Dendritic cell treated with granulocyte-macrophage colony-stimulating factor and Interleukin-4, amounts not matched to agents 40 ng/mL and 50 ng/mL, for 4 days (primary cell): ENCODE results near the gene SIAH1.
"Not testable (repeated sequence)": the region's sequence is repeated elsewhere in the genome, so short reads cannot be mapped to it uniquely, and the experiment has no call there.

Source experiments
- H3K27ac Mint-ChIP-seq: one replicate; pipeline ENCODE4 v1.8.0; 2022; ENCODE audit warnings: mild to moderate bottlenecking, mixed read lengths
- H3K27me3 Mint-ChIP-seq: one replicate; pipeline ENCODE4 v1.8.0; 2022; ENCODE audit warnings: mild to moderate bottlenecking, mixed read lengths
- H3K36me3 Mint-ChIP-seq: one replicate; pipeline ENCODE4 v1.8.0; 2022; ENCODE audit warnings: low read depth, mixed read lengths
- H3K4me1 Mint-ChIP-seq: one replicate; pipeline ENCODE4 v1.8.0; 2022; ENCODE audit warnings: low read depth, mixed read lengths
- H3K4me3 Mint-ChIP-seq: one replicate; pipeline ENCODE4 v1.8.0; 2022; ENCODE audit warnings: mild to moderate bottlenecking, moderate library complexity, mixed read lengths
- H3K9me3 Mint-ChIP-seq: one replicate; pipeline ENCODE4 v1.8.0; 2022; ENCODE audit warnings: mixed read lengths
- intact Hi-C: fragments of 100-400 bp; cut with micrococcal nuclease; formaldehyde crosslinking; loops from one replicate; pipeline ENCODE4 v1.15.0; 2022

Gene SIAH1

DNA sequence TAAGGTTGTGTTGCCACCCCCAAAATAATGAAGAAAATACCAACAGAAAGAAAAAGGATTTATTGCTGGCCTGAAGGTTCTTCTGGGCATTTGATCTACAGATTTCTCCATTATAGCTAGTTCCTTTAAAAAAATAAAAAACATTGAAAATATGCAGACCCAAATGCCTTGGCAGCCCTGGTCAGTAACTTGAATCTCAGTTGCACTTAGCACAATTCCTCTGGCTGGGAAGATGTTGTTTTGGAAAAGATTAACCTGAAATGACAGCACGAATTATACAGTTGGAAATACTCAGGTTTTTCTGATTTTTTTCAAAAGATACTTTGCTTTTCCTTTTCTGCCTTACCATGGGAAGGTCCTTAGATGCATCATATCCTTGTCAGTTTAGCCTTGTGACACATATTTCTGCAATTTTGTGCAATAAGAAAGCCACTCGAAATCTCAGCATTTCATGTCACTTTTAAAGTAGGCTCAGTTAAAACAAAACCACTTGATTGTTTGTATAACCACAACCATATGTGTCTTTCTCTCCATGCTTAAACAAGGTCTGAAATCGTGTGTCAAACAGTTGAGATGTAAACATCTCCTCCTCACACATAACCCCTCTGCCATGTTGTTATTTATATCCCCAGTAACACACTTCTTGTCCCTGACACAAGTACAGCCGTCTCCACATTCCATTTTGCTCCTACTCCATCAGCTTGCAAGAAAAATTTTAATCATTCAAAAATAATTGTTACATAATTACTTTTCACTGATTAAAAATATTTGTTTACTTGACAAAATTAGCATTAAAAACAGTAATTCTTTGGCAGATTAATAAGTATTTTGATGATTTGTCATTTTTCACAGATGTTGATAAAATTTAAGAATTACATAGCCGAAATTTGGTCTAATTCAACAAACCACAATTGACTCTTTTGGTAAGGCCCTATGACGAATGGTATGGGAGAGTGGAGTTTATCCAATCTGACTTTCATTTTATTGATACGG lies 61.1 kb downstream of the SIAH1 start:
- intact Hi-C loops: no loop called here
- no peaks in the 10 kb centered on the region for H3K9me3 Mint-ChIP-seq
- no peaks in the 10 kb centered on the region for H3K27me3 Mint-ChIP-seq
- no peak overlapping the region for H3K27ac Mint-ChIP-seq
- H3K4me1 Mint-ChIP-seq: peaks cover 9% of the 10 kb centered on the region
- no peak overlapping the region for H3K4me3 Mint-ChIP-seq
- H3K36me3 Mint-ChIP-seq: peaks cover 14% of the 10 kb centered on the region

DNA sequence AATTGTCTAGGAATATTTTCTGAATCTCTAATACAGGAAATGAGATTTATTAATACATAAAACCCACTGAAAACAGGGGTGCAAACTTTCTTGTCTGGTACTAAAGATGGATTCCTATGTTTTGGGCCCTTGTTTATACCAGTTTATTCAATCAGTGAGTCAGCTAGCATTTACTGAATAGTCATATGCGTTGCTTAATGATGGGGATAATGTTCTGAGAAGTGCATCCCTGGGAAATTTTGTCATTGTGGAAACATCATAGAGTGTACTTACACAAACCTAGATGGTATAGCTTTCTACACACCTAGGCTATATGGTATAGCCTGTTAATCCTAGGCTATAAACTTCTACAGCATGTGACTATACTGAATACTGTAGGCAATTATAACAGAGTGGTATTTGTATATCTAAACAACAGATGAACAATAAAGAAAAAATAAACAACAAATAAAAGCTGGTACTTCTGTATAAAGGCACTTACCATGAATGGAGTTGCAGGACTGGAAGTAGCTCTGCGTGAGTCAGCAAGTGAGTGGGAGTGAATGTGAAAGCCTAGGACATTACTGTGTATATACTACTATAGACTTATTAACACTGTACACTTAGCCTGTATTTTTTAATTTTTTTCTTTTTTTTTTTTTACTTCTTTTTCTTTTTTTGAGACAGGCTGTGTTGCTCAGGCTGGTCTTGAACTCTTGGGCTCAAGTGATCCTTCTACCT lies 63.7 kb downstream of the SIAH1 start:
- no peaks in the 10 kb centered on the region for H3K9me3 Mint-ChIP-seq
- no peaks in the 10 kb centered on the region for H3K27me3 Mint-ChIP-seq
- H3K4me3 Mint-ChIP-seq: no peak overlapping the region
- peaks cover 20% of the 10 kb centered on the region for H3K4me1 Mint-ChIP-seq
- intact Hi-C loops: no loop called here
- no peak overlapping the region for H3K27ac Mint-ChIP-seq
- peaks cover 19% of the 10 kb centered on the region for H3K36me3 Mint-ChIP-seq

DNA sequence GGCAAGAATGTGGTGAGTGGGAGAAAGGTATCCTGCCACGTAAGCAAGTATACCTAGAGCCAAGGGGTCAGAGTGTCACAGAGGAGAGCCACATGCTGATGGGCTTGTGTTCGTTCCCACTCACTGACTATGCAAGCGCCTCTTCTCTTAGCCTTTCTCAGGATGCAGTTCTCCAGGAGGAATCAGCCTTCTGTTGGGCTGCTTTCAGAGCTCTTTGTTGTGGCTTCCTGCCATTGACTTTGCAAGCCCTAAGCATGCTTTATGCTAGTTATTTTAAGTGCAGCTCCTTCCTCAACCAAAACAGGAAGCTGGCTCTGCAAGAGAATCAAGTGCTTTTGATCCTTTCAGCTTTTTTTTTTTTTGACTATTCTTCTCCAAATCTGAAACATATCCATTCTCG lies 66.6 kb downstream of the SIAH1 start:
- peaks cover 18% of the 10 kb centered on the region for H3K4me1 Mint-ChIP-seq
- H3K36me3 Mint-ChIP-seq: peaks cover 32% of the 10 kb centered on the region
- no peaks in the 10 kb centered on the region for H3K27me3 Mint-ChIP-seq
- peak overlapping the region; percentile 77 for H3K27ac Mint-ChIP-seq
- peak overlapping the region; percentile 13 for H3K4me3 Mint-ChIP-seq
- intact Hi-C loops: no loop called here
- H3K9me3 Mint-ChIP-seq: no peaks in the 10 kb centered on the region

DNA sequence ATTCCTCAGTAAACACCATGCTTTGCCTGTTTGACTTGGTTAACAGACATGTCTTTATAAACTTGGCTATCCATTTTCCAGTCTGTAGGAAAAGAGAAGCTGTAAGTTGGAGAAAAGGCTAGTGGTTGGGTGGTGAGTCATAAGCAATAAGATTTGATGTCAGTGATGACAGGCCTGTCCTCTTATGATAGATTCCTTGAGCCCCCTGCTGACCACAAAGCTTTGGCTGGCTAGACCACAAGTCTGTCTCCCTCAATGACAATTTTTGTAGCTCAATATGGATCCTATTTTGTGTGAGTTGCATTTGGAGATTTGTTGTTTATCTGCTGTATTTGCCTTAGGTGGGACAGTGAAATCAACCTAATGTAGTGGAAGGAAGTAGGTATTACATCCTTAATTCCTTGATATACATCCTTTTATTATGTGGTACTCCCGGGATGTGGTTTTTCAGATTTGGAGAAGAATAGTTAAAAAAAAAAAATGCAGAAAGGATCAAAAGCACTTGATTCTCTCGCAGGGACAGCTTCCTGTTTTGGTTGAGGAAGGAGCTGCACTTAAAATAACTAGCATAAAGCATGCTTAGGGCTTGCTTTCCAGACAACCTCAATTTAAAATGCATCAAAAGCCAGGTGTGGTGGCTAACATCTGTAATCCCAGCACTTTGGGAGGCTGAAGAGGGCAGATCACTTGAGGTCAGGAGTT lies 67.4 kb downstream of the SIAH1 start:
- no peaks in the 10 kb centered on the region for H3K27me3 Mint-ChIP-seq
- peak overlapping the region; percentile 26 for H3K4me3 Mint-ChIP-seq
- H3K4me1 Mint-ChIP-seq: peaks cover 18% of the 10 kb centered on the region
- H3K9me3 Mint-ChIP-seq: no peaks in the 10 kb centered on the region
- H3K27ac Mint-ChIP-seq: peak overlapping the region; percentile 77
- intact Hi-C loops: no loop called here
- peaks cover 41% of the 10 kb centered on the region for H3K36me3 Mint-ChIP-seq

DNA sequence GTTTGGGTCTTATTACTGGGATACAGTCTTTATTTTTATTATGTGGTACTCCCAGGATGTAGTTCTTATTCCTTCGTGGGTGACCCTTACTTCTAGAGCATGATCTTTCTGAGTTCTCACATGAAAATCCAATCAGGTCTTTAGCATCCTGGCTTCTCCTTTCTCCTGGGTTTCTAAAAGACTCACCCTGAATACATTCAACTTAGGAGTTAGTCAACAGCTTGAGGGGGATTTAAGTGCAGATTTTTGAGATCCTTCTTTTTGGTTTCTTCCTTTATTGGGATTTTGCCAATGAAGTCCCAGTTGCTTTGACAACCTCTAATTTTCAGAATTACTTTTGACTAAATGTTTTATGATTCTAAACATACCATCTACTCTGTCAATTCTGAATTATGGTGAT lies 68.2 kb downstream of the SIAH1 start:
- Mint-ChIP-seq H3K27ac (no peak overlapping the region), H3K36me3 (peaks cover 48% of the 10 kb centered on the region), H3K4me3 (no peak overlapping the region)

DNA sequence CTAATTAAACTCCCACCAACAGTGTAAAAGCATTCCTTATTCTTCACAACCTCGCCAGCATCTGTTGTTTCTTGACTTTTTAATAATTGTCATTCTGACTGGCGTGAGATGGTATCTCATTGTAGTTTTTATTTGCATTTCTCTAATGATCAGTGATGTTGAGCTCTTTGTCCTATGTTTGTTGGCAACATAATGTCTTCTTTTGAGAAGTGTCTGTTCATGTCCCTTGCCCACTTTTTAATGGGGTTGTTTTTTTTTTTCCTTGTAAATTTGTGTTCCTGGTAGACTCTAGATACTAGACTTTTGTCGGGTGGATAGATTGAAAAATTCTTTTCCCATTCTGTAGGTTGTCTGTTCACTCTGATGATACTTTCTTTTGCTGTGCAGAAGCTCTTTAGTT lies 71.3 kb downstream of the SIAH1 start:
- H3K27me3 Mint-ChIP-seq, intact Hi-C loops, H3K4me3 Mint-ChIP-seq, H3K27ac Mint-ChIP-seq: not testable (repeated sequence)
- Mint-ChIP-seq H3K9me3 (peaks cover 32% of the 10 kb centered on the region), H3K4me1 (peaks cover 14% of the 10 kb centered on the region), H3K36me3 (peaks cover 80% of the 10 kb centered on the region)

More for the DNA sequence above, 68.2 kb downstream of the SIAH1 start:
- intact Hi-C loops: no loop called here
- peaks cover 18% of the 10 kb centered on the region for H3K4me1 Mint-ChIP-seq
- no peaks in the 10 kb centered on the region for H3K27me3 Mint-ChIP-seq
- peaks cover 1% of the 10 kb centered on the region for H3K9me3 Mint-ChIP-seq

DNA sequence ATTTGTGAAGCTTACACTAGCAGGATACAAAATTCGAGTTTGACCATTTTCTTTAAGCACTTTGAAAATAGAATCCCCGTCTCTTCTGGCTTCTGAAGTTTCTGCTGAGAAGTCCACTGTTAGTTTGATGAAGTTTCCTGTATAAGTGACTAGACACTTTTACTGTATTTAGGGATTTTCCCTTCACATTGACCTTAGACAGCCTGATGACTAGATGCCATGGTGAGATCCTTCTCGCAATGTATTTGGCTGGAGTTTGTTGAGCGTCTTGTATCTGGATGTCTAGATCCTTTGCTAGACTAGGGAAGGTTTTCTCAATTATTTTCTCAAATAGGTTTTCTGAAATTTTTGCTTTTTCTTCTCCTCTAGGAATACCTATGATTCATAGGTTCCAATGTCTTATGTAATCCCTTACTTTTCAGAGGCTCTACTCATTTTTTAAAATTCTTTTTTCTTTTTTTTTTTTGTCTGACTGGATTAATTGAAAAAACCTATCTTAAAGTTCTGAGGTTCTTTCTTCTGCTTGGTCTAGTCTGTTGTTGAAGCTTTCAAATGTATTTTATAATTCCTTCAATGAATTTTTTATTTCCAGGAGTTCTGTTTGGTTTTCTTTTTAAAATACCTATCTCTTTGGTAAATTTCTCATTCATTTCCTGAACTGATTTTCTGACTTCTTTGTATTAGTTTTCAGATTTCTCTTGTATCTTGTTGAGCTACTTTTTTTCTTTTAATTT lies 74.1 kb downstream of the SIAH1 start:
- no peaks in the 10 kb centered on the region for H3K4me1 Mint-ChIP-seq
- peaks cover 95% of the 10 kb centered on the region for H3K36me3 Mint-ChIP-seq
- no peak overlapping the region for H3K4me3 Mint-ChIP-seq
- no peak overlapping the region for H3K27ac Mint-ChIP-seq
- H3K27me3 Mint-ChIP-seq: no peaks in the 10 kb centered on the region
- H3K9me3 Mint-ChIP-seq: peaks cover 41% of the 10 kb centered on the region
- intact Hi-C loops: no loop called here
